ENCODE data around the gene RAB33A. TPM values are rescaled to one million over a fixed set of nuclear protein-coding genes. Genes with fewer than 3 reads are reported as not detected.

RAB33A gene
- polyA plus RNA-seq, 3 donors, result 0.13 to 2.1 (median 1.6) TPM

GRCh38 chrX:130139474-130140201 lies 32.1 kb upstream of the RAB33A start:
- H3K4me1 ChIP-seq (ENCODE audit: control insufficient read depth in 1 of 2, insufficient read depth in 2 of 2, low read length in 2 of 2), result no peaks in the 10 kb centered on the region
- H3K4me2 ChIP-seq (replicated peaks; ENCODE audit: extremely low read depth, low read length, poor library complexity, severe bottlenecking), result no peak overlapping the region
- no peak overlapping the region for H3K9ac ChIP-seq (ENCODE audit: insufficient read depth, low read length, poor library complexity, severe bottlenecking)
- H3K27me3 Mint-ChIP-seq (ENCODE audit: low read depth in 3 of 3), result peaks cover 0 to 2% (median 0%) of the 10 kb centered on the region in 3 donors
- no peaks in the 10 kb centered on the region for H3K79me2 ChIP-seq (ENCODE audit: insufficient read depth, low read length)
- no peak overlapping the region for H3K27ac Mint-ChIP-seq
- H3K36me3 ChIP-seq (replicated peaks in 1 of 2; ENCODE audit: control insufficient read depth in 1 of 2, insufficient read depth in 2 of 2, low read length in 2 of 2), result peaks cover 48 to 85% of the 10 kb centered on the region in 2 donors
- no peak overlapping the region for H3K4me3 ChIP-seq (replicated peaks in 1 of 3; ENCODE audit: low read depth in 2 of 3, low read length in 3 of 3)
- no peak overlapping the region for H3K27ac ChIP-seq (ENCODE audit: low read depth in 1 of 2, low read length in 2 of 2)
- no peak overlapping the region for H3K4me3 Mint-ChIP-seq
- H3K27me3 ChIP-seq (ENCODE audit: control insufficient read depth in 2 of 2, insufficient read depth in 2 of 2, low read length in 2 of 2), result no peaks in the 10 kb centered on the region
- 60% methylated on average over 1 of the region's 3 CpGs for WGBS (ENCODE audit: insufficient coverage)
- no peak for TF ChIP-seq CTCF (IDR thresholded peaks at IDR 0.05)
- H3K36me3 Mint-ChIP-seq, result peaks cover 58 to 70% of the 10 kb centered on the region in 2 donors
- DNase-seq, result no peak
- H4K20me1 ChIP-seq (ENCODE audit: insufficient read depth, low read length), result no peaks in the 10 kb centered on the region
- intact Hi-C loops (cut with micrococcal nuclease), result loop anchor here in 1 of 2 donors (10.0 kb wide), 1 partner anchor 55 kb away; no protein-coding TSS in a partner anchor
- H2AFZ ChIP-seq (ENCODE audit: insufficient read depth, low read depth, low read length, poor library complexity, severe bottlenecking), result no peak overlapping the region
- no peaks in the 10 kb centered on the region for H3K4me1 Mint-ChIP-seq
- H3K9me3 Mint-ChIP-seq, result no peaks in the 10 kb centered on the region
- no peaks in the 10 kb centered on the region for H3K9me3 ChIP-seq (replicated peaks in 1 of 2; ENCODE audit: control insufficient read depth in 1 of 2, insufficient read depth in 1 of 2, low read length in 2 of 2)

GRCh38 chrX:130144509-130144908 lies 27.3 kb upstream of the RAB33A start:
- TF ChIP-seq CTCF (IDR thresholded peaks at IDR 0.05), result no peak
- Histone ChIP-seq H4K20me1 (ENCODE audit: insufficient read depth, low read length) (no peaks in the 10 kb centered on the region), H3K36me3 (replicated peaks in 1 of 2; ENCODE audit: control insufficient read depth in 1 of 2, insufficient read depth in 2 of 2, low read length in 2 of 2) (peaks cover 32 to 72% of the 10 kb centered on the region in 2 donors), H2AFZ (ENCODE audit: insufficient read depth, low read depth, low read length, poor library complexity, severe bottlenecking) (no peak overlapping the region), H3K79me2 (ENCODE audit: insufficient read depth, low read length) (no peaks in the 10 kb centered on the region), H3K27ac (ENCODE audit: low read depth in 1 of 2, low read length in 2 of 2) (no peak overlapping the region), H3K9me3 (replicated peaks in 1 of 2; ENCODE audit: control insufficient read depth in 1 of 2, insufficient read depth in 1 of 2, low read length in 2 of 2) (no peaks in the 10 kb centered on the region), H3K27me3 (ENCODE audit: control insufficient read depth in 2 of 2, insufficient read depth in 2 of 2, low read length in 2 of 2) (no peaks in the 10 kb centered on the region), H3K9ac (ENCODE audit: insufficient read depth, low read length, poor library complexity, severe bottlenecking) (no peak overlapping the region), H3K4me2 (replicated peaks; ENCODE audit: extremely low read depth, low read length, poor library complexity, severe bottlenecking) (no peak overlapping the region), H3K4me3 (replicated peaks in 1 of 3; ENCODE audit: low read depth in 2 of 3, low read length in 3 of 3) (no peak overlapping the region), H3K4me1 (ENCODE audit: control insufficient read depth in 1 of 2, insufficient read depth in 2 of 2, low read length in 2 of 2) (peaks cover 0 to 9% of the 10 kb centered on the region in 2 donors)
- peaks cover 16% of the 10 kb centered on the region for H3K4me1 Mint-ChIP-seq
- DNase-seq, result no peak
- intact Hi-C loops (cut with micrococcal nuclease), result no loop called here
- H3K27ac Mint-ChIP-seq, result no peak overlapping the region
- H3K27me3 Mint-ChIP-seq (ENCODE audit: low read depth in 3 of 3), result peaks cover 0 to 2% (median 0%) of the 10 kb centered on the region in 3 donors
- peaks cover 44 to 55% of the 10 kb centered on the region in 2 donors for H3K36me3 Mint-ChIP-seq
- no peaks in the 10 kb centered on the region for H3K9me3 Mint-ChIP-seq
- no peak overlapping the region for H3K4me3 Mint-ChIP-seq
- no CpG with 5 or more reads among the region's 3 CpGs for WGBS (ENCODE audit: insufficient coverage)
